HG03045 (cell line): Measurements from ENCODE around the gene C14orf93.
"Not testable (repeated sequence)": the region's sequence is repeated elsewhere in the genome, so short reads cannot be mapped to it uniquely, and the experiment has no call there.

ENCODE experiments used
- ATAC-seq: cut with Tn5 transposase; IDR thresholded peaks from one replicate; pipeline ENCODE4 v1.9.1; 2021; ENCODE audit warnings: mild to moderate bottlenecking, moderate library complexity; ENCODE audit not compliant: unreplicated experiment

C14orf93 gene

GRCh38 chr14:22977434-22977683, 32.6 kb downstream of the C14orf93 start:
- ATAC-seq, result no peak

- ATAC-seq, result no peak
Measured at GRCh38 chr14:22976620-22977433, 33.1 kb downstream of the C14orf93 start.

GRCh38 chr14:22974530-22975313, 35.2 kb downstream of the C14orf93 start:
- no peak for ATAC-seq

GRCh38 chr14:22973217-22974032, 36.5 kb downstream of the C14orf93 start:
- no peak for ATAC-seq

- ATAC-seq, result no peak
Measured at GRCh38 chr14:22972313-22972930, 37.5 kb downstream of the C14orf93 start.

- ATAC-seq, result no peak
Measured at GRCh38 chr14:22971152-22971551, 38.8 kb downstream of the C14orf93 start.

- ATAC-seq, result no peak
Measured at GRCh38 chr14:22966783-22967269, 43.1 kb downstream of the C14orf93 start.

GRCh38 chr14:22965916-22966782, 43.8 kb downstream of the C14orf93 start:
- ATAC-seq, result not testable (repeated sequence)

- no peak for ATAC-seq
Measured at GRCh38 chr14:22962061-22962676, 47.8 kb downstream of the C14orf93 start.

- no peak for ATAC-seq
Measured at GRCh38 chr14:22955702-22956569, 54.0 kb downstream of the C14orf93 start.

GRCh38 chr14:22952418-22952817, 57.5 kb downstream of the C14orf93 start:
- ATAC-seq, result no peak

- ATAC-seq, result not testable (repeated sequence)
Measured at GRCh38 chr14:22951795-22952194, 58.1 kb downstream of the C14orf93 start.

- ATAC-seq, result no peak
Measured at GRCh38 chr14:22945642-22946041, 64.3 kb downstream of the C14orf93 start.

GRCh38 chr14:22939684-22940083, 70.3 kb downstream of the C14orf93 start:
- ATAC-seq, result no peak
